ENCODE measurements around the gene STAT5A.
"Not testable (repeated sequence)": the region's sequence is repeated elsewhere in the genome, so short reads cannot be mapped to it uniquely, and the experiment has no call there.

STAT5A gene

GRCh38 chr17:42286411-42287221, 1.7 kb upstream of the STAT5A start:
- no peak for DNase-seq

DNA sequence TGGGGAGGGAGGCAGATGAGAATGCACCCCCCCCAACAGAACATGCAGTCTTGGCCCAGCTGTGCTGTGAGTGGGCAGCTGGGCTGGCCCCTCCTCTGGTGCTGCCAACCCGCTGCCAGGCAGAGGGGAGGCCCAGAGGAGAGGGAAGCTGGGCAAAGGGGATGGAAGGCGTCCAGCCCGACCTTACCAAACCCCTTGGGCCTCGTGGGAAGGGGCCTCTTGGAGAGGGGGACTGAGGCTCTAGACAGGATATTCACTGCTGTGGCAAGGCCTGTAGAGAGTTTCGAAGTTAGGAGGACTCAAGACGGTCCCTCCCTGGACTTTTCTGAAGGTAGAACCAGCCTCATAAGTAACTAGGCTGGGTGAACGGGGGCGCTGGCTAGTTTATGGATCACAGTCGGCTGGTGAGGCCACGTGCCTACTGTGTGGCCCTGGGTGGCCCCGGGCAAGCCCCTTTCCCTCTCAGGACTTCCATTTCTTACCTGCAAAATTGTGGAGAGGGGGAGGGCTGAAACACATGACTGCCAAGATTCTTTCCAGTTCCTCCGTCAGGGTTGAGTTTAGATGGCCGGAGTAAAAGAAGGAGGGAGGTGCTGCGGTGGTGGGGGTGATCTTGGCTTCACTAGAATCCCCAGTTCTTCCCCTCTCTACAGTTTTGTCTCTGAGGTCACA, 857 bp upstream of the STAT5A start:
- peak; percentile 40 for DNase-seq

- peak; percentile 75 for DNase-seq
Observed at GRCh38 chr17:42288803-42289610, 709 bp downstream of the STAT5A start.

GRCh38 chr17:42289611-42290181, 1.4 kb downstream of the STAT5A start:
- DNase-seq = peak; percentile 47

- DNase-seq = no peak
Observed at GRCh38 chr17:42290577-42290976, 2.3 kb downstream of the STAT5A start.

DNA sequence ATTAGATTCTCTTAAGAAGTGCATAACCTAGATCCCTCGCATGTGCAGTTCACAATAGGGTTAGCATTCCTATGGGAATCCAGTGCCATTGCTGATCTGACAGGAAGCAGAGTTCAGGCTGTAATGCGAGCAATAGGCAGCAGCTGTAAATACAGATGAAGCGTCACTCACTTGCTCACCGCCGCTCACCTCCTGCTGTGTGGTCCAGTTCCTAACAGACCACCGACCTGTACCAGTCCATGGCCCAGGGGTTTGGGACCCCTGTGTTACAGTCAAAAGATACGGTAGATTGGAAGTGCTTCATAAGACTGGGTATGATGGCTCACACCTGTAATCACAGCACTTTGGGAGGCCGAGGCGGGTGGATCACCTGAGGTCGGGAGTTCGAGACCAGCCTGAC, 2.8 kb downstream of the STAT5A start:
- DNase-seq = no peak

GRCh38 chr17:42294469-42295398, 6.4 kb downstream of the STAT5A start:
- no peak for DNase-seq

DNA sequence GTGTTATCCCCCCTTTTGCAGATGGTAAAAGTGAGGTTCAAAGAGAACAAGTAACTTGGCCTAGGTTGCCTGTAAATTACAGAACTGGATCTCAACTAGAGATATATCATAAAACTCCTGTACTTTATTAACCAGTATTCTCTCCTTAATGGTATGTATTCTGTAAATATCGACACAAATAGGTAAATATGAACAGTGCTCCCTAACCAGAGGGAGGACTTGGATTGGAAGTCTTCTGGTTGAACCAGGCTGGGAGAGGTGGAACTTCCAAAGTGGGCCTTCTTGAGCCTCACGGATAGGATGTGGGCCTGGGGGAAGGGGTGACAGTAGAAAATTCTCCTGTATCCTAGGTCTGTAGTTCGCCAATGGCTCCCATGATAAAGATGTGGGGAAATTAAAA, 7.7 kb downstream of the STAT5A start:
- DNase-seq = no peak

- DNase-seq = not testable (repeated sequence)
Observed at GRCh38 chr17:42297775-42298174, 9.5 kb downstream of the STAT5A start.

DNA sequence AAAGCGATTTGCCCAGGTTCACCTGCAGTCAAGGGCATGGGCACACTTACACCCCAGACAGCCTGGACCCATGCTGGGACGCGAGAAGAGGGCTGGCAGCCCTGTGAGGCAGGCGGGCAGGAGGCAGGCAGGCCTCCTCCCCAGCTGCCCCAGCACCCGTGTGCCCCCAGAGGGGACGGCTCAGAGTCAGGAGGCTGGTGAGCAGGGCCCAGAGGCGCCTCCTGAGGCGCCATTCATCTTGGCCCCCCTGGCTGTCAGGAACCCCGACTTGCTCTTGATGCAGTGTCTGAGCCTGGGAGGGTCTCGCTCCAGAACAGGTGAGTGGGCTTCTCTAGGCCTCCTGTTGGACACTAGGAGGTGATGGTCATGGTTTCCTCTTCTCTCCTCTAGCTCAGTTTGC, 11.1 kb downstream of the STAT5A start:
- DNase-seq = not testable (repeated sequence)

DNA sequence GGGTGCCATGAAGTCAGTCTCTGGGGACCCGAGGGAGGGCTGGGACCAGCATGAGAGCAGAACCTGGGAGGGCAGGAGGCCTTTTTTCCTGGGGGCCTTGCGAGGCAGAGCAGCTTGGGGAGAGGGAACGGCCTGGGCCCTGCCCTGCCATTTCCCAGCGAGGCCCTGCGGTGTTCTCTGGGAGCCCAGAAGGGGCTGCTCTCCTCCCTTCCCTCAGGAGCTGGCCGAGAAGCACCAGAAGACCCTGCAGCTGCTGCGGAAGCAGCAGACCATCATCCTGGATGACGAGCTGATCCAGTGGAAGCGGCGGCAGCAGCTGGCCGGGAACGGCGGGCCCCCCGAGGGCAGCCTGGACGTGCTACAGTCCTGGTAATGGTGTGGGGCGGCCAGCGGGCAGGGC, 11.6 kb downstream of the STAT5A start:
- not testable (repeated sequence) for DNase-seq

- no peak for DNase-seq
Observed at GRCh38 chr17:42301022-42301421, 12.7 kb downstream of the STAT5A start.

GRCh38 chr17:42303694-42304093, 15.4 kb downstream of the STAT5A start:
- no peak for DNase-seq

DNA sequence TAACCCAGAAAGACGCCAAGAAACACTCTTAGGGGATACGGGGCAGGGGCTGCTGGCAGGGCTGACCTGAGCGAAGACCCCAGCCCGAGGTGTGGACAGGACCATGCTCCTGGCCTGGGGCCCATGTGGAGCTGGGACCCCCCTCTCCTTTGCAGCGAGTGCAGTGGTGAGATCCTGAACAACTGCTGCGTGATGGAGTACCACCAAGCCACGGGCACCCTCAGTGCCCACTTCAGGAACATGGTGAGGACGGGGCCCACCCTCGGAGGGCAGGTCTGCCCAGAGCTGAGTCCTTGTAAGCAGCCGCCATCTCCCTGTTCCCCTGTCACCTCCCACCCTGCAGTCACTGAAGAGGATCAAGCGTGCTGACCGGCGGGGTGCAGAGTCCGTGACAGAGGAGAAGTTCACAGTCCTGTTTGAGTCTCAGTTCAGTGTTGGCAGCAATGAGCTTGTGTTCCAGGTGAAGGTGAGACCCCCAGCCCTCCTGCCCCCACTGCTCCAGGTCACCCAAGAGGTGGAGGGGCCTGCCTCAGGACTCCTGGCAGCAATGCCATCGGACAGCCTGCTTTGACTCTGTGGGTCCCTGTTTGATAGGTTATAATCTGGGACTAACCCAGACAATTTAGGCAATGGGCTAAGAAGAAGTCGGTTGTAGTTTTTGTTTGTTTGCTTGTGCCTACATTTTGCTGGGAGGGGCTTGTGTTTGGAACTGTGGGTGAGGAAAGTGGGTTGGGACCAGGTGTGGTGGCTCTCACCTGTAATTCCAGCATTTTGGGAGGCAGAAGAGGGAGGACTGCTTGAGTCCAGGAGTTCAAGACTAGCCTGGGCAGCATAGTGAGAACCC, 16.1 kb downstream of the STAT5A start:
- DNase-seq = no peak

GRCh38 chr17:42305031-42305330, 16.7 kb downstream of the STAT5A start:
- not testable (repeated sequence) for DNase-seq

DNA sequence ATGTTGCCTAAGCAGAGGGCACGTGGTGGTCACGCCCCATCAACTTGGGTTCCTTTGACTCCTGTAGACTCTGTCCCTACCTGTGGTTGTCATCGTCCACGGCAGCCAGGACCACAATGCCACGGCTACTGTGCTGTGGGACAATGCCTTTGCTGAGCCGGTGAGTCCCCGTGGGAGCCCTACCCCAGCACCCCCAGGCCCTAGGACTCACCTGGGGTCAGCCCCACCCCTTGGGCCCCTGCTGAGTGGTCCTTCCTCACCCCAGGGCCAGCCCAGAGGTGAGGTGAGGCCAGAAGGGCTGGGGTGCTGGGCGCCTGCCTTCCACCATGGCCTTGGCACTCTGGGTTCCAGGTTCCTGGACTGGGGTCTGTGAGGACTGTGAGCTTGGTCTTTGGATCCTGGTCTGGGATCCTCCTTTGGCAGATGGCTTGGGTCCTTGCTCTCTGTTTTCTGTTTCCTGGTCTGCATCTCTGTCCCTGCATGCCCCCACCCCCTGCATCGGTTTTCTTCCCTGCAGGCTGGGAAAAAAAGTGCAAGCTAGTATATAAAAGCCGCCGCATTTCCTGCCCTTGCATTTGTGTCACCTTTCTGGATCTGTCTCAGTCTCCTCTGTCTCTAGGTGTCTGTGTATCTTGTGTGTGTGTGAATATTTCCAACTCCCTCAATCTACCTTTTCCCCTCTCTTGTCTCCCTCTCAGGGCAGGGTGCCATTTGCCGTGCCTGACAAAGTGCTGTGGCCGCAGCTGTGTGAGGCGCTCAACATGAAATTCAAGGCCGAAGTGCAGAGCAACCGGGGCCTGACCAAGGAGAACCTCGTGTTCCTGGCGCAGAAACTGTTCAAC, 17.5 kb downstream of the STAT5A start:
- DNase-seq = peak; percentile 62

DNA sequence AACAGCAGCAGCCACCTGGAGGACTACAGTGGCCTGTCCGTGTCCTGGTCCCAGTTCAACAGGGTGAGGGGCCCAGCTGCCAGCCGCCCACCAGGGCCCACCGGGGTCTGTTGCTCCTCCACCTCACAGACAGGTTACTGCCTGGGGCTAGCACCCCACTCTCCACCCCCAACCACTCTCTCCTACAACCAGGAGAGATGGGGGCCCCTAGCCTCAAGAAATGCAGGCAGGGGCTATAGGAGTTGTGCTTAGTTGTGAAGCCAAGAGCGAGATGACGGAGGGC, 18.0 kb downstream of the STAT5A start:
- no peak for DNase-seq

DNA sequence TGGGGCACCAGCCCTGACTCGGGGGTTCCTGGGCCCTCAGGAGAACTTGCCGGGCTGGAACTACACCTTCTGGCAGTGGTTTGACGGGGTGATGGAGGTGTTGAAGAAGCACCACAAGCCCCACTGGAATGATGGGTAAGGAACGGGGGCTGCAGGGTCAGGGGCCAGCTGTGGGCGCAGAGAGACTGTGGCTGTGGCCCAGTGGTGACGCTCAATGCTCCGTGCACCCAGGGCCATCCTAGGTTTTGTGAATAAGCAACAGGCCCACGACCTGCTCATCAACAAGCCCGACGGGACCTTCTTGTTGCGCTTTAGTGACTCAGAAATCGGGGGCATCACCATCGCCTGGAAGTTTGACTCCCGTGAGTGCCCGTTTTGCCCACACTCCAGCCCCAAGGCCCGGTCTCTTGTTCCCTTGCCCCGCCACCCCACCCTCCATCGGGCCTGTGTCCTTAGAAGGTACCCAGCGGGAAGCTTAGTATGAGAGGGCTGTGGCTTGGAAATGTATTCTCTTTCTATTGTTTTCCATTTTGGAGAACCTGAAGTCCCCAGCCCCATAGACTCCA, 19.1 kb downstream of the STAT5A start:
- no peak for DNase-seq

DNA sequence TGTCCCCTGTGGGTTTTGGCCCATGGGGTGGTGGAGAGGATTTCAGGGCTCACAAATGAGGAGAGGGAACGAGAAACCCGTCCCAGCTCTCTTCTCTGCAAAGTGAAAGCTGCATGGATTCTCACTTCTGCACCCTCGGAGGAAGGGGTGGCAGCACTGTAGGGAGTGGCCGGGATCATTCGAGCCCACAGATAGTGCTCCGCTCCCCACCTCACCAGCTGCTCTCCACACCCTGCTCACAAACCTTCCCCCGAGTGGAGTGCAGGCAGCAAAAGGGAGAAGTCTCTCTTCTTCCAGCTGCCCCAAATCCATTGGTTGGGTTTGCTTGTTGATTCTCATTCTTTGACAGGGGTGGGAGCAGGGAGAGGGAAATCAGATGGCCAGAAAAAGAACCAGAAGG, 20.1 kb downstream of the STAT5A start:
- no peak for DNase-seq

DNA sequence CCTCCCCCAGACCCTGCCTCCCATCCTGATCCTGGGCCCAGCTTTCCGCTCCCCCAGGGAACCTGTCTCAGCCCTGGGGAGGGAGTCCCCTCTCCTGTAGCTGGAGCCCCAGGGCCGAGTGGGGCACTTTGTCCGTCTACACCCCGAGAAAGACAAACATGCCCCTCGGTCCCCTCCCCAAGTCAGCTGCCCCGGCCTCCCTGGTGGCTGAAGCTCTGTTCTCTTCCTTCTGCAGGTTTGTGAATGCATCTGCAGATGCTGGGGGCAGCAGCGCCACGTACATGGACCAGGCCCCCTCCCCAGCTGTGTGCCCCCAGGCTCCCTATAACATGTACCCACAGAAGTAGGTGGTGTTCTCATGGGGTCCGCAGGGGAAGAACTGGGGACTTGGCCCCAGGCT, 20.8 kb downstream of the STAT5A start:
- DNase-seq = no peak

All from CD4-positive, alpha-beta T cell treated with Interleukin-6 for 4 hours (primary cell).